Kidney epithelial cell (primary cell): ENCODE data around the gene ADTRP. TPM values are rescaled to one million over a fixed set of nuclear protein-coding genes. Genes with fewer than 3 reads are reported as not detected.

Source experiments
- DNase-seq: peaks from one replicate; pipeline ENCODE4 v3.0.0-alpha.2; 2010; ENCODE audit warnings: low read depth
- H3K27me3 ChIP-seq: 2 replicates; pipeline ENCODE4 v1.6.0; 2011; ENCODE audit warnings: low read length; ENCODE audit not compliant: control insufficient read depth, insufficient read depth
- H3K36me3 ChIP-seq: 2 replicates; pipeline ENCODE4 v1.5.1; 2011; ENCODE audit warnings: low read length; ENCODE audit not compliant: control insufficient read depth, insufficient read depth
- H3K4me3 ChIP-seq: 2 replicates; pipeline ENCODE4 v1.5.1; 2011; ENCODE audit warnings: low read depth, mild to moderate bottlenecking, control low read depth, low read length
- total RNA-seq: library from RNA; depleted of rRNA; stranded (reverse); fragments of >200 nt; gene quantifications from 2 replicates; pipeline ENCODE4 v1.2.3, GENCODE V29; 2015
- TF ChIP-seq, protein P1 (sequence below): IDR thresholded peaks from 2 replicates; pipeline ENCODE4 v1.5.1; 2011; ENCODE audit warnings: mild to moderate bottlenecking, moderate library complexity, low read length, control low read depth, inconsistent platforms; ENCODE audit not compliant: insufficient read depth, poor library complexity, severe bottlenecking

Gene ADTRP
- total RNA-seq, 1 donor from 2014 or later, result 4.6 TPM

DNA sequence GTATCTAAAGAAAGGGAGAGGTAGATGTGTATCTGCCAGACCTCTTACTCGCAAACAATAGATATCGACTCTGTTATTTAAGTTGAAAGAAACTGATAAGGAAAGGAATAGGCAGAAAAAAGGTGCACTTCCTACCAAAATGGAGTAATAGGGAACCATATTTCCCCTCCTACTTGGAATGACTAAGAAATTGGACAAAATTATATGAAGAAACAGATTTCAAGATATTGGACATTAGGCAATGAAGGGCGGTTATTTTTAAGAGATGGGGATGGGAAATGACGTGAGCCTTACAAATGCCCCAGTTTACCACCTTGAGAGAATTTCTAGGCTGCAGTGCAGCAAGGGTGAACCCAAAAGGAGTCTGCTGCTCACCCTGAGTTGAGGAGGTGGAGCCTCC, 108.9 kb downstream of the ADTRP start:
- no peaks in the 10 kb centered on the region for H3K27me3 ChIP-seq

DNA sequence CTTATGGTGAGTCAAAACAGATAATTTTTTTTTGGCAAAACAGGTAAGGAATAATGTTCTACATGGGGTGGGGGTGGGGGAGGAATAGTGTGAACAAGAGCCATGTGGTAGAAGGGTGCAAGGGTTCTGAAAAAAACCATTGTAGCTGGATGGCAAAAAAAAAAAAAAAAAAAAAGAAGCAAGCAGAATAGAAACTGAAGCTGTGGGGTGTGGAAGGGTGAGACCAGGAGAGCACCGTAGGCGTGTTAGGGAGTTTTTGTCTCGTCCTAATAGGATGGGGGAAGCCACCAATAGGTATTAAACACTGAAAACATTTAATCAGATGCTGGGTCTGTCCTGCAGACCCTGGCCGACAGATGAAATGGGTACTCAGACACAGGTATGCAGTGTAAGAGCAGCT, 110.1 kb downstream of the ADTRP start:
- TF ChIP-seq, protein P1, sequence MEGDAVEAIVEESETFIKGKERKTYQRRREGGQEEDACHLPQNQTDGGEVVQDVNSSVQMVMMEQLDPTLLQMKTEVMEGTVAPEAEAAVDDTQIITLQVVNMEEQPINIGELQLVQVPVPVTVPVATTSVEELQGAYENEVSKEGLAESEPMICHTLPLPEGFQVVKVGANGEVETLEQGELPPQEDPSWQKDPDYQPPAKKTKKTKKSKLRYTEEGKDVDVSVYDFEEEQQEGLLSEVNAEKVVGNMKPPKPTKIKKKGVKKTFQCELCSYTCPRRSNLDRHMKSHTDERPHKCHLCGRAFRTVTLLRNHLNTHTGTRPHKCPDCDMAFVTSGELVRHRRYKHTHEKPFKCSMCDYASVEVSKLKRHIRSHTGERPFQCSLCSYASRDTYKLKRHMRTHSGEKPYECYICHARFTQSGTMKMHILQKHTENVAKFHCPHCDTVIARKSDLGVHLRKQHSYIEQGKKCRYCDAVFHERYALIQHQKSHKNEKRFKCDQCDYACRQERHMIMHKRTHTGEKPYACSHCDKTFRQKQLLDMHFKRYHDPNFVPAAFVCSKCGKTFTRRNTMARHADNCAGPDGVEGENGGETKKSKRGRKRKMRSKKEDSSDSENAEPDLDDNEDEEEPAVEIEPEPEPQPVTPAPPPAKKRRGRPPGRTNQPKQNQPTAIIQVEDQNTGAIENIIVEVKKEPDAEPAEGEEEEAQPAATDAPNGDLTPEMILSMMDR, result no peak
- no peak for DNase-seq
- H3K4me3 ChIP-seq, result no peak overlapping the region
- H3K27me3 ChIP-seq, result no peaks in the 10 kb centered on the region
- no peaks in the 10 kb centered on the region for H3K36me3 ChIP-seq

More for the DNA sequence above, 108.9 kb downstream of the ADTRP start:
- Histone ChIP-seq H3K36me3 (no peaks in the 10 kb centered on the region), H3K4me3 (no peak overlapping the region)
- DNase-seq, result no peak
- TF ChIP-seq, protein P1, result no peak

DNA sequence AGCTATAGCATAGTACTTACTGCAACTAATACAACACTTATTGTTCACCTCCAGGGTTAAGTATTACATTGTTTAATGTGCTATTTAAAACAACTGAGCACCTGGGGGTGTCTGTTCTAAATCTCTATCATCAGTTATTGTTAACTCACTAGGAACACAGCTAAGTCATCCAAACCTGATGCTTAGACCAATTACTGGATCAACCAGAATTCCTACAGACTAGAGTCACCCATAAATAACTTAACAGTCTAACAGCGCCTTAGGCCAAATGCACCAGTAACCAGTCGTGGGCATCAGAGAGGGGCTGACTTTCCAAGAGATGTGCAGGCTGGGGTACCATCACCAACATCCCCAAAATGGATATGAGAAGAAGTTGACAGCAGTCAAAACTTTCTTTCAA, 110.7 kb downstream of the ADTRP start:
- Histone ChIP-seq H3K36me3 (no peaks in the 10 kb centered on the region), H3K4me3 (no peak overlapping the region), H3K27me3 (no peaks in the 10 kb centered on the region)
- no peak for DNase-seq
- TF ChIP-seq, protein P1, result no peak

DNA sequence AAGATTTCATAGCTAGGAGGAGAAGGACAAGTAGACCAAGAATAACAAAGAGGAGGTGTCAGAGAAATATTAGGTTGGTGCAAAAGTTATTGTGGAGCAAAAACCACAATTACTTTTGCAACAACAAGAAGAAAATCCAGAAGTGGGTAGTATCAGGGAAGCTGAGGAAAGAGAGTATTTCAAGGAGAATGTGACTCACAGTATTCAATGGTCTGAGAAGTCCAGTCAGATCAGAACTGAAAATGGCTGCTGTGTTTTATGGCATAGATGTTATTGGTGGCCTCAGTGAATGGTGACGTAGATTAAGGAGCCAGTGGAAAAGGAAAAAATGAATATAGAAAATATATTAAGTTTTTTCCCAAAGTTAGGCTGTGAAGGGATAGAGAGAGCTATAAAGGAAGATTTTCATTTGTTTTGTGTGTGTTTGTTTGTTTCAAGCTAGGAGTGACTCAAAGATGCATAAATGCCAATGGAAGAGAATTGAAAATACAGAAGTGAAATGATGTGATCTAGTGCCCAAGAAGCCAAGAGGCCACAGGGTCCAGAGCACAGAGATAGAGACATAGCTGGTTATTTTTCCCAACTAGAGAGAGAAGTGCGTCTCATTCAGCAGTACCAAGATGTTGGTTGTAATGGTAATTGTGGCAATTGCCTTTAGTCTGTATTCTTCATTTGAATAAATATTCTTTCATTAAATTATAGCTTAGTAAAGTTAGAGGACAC, 112.8 kb downstream of the ADTRP start:
- Histone ChIP-seq H3K36me3 (no peaks in the 10 kb centered on the region), H3K27me3 (no peaks in the 10 kb centered on the region), H3K4me3 (no peak overlapping the region)
- TF ChIP-seq, protein P1, result no peak
- DNase-seq, result no peak

Other genes with a start within 250 kb of the ADTRP start
- gene TMEM170B, start 241.1 kb downstream of the ADTRP start, total RNA-seq, result 2.9 and 3.2 TPM in 2 replicates
- 35.5 and 45.4 TPM in 2 replicates for gene HIVEP1, start 233.5 kb upstream of the ADTRP start, total RNA-seq